ENCODE data around the gene BCL2L12. TPM values are rescaled to one million over a fixed set of nuclear protein-coding genes. Genes with fewer than 3 reads are reported as not detected.

Gene BCL2L12
- polyA plus RNA-seq, 1 of the 3 experiments (the other 2 are of a cell fraction): 27.9 TPM

GRCh38 chr19:49691243-49692146 lies 25.8 kb downstream of the BCL2L12 start (continued):
- TF ChIP-seq, protein P1, sequence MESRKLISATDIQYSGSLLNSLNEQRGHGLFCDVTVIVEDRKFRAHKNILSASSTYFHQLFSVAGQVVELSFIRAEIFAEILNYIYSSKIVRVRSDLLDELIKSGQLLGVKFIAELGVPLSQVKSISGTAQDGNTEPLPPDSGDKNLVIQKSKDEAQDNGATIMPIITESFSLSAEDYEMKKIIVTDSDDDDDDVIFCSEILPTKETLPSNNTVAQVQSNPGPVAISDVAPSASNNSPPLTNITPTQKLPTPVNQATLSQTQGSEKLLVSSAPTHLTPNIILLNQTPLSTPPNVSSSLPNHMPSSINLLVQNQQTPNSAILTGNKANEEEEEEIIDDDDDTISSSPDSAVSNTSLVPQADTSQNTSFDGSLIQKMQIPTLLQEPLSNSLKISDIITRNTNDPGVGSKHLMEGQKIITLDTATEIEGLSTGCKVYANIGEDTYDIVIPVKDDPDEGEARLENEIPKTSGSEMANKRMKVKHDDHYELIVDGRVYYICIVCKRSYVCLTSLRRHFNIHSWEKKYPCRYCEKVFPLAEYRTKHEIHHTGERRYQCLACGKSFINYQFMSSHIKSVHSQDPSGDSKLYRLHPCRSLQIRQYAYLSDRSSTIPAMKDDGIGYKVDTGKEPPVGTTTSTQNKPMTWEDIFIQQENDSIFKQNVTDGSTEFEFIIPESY (IDR thresholded peaks at IDR 0.05; ENCODE audit: borderline replicate concordance, low read depth): no peak
- TF ChIP-seq TAF1 (IDR thresholded peaks at IDR 0.05; ENCODE audit: borderline replicate concordance, low read depth, low read length): 0 out of 2 replicates have a peak, but pooled peaks have one; percentile 27
- no peak for TF ChIP-seq TCF12 (IDR thresholded peaks at IDR 0.05)
- TF ChIP-seq FOXJ3 (CRISPR knock-in tag; IDR thresholded peaks at IDR 0.05): no peak
- TF ChIP-seq NRF1 (IDR thresholded peaks at IDR 0.05; ENCODE audit: low read depth, low read length): peak; percentile 84
- TF ChIP-seq GATA2 (CRISPR knock-in tag; IDR thresholded peaks at IDR 0.05): no peak
- TF ChIP-seq RXRA (IDR thresholded peaks at IDR 0.05; ENCODE audit: borderline replicate concordance, low read depth): no peak
- no peak for TF ChIP-seq FOXM1 (IDR thresholded peaks at IDR 0.05; ENCODE audit: low read depth)
- TF ChIP-seq, protein P2, sequence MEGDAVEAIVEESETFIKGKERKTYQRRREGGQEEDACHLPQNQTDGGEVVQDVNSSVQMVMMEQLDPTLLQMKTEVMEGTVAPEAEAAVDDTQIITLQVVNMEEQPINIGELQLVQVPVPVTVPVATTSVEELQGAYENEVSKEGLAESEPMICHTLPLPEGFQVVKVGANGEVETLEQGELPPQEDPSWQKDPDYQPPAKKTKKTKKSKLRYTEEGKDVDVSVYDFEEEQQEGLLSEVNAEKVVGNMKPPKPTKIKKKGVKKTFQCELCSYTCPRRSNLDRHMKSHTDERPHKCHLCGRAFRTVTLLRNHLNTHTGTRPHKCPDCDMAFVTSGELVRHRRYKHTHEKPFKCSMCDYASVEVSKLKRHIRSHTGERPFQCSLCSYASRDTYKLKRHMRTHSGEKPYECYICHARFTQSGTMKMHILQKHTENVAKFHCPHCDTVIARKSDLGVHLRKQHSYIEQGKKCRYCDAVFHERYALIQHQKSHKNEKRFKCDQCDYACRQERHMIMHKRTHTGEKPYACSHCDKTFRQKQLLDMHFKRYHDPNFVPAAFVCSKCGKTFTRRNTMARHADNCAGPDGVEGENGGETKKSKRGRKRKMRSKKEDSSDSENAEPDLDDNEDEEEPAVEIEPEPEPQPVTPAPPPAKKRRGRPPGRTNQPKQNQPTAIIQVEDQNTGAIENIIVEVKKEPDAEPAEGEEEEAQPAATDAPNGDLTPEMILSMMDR (IDR thresholded peaks at IDR 0.05): no peak

- DNase-seq: peak; percentile 72
- H3K9me3 ChIP-seq: no peaks in the 10 kb centered on the region
- TF ChIP-seq GABPA (IDR thresholded peaks at IDR 0.05; ENCODE audit: low read depth) (peak; percentile 94), TAF1 (IDR thresholded peaks at IDR 0.05; ENCODE audit: borderline replicate concordance, low read depth, low read length) (peak; percentile 76; the same call in 1 of the 2 replicates), MXI1 (IDR thresholded peaks at IDR 0.05; ENCODE audit: low read depth, low read length) (peak; percentile 88), SMC3 (IDR thresholded peaks at IDR 0.05; ENCODE audit: low read depth, low read length) (no peak), RCOR1 (IDR thresholded peaks at IDR 0.05; ENCODE audit: low read length) (no peak), POLR2AphosphoS5 (IDR thresholded peaks at IDR 0.05; ENCODE audit: low read depth, low read length) (peak; percentile 72), ELF1 (IDR thresholded peaks at IDR 0.05) (peak; percentile 81), MAX (IDR thresholded peaks at IDR 0.05; ENCODE audit: low read depth) (peak; percentile 63; the same call in 1 of the 2 replicates)
- H3K79me2 ChIP-seq (ENCODE audit: insufficient read depth): peaks cover 27% of the 10 kb centered on the region
- peaks cover 6 to 28% of the 10 kb centered on the region in 2 experiments; a peak in 2 of 4 replicates for H3K4me1 ChIP-seq (ENCODE audit: control insufficient read depth in 1 of 2, insufficient read depth in 2 of 2, low read depth in 1 of 2, low read length in 1 of 2)
- CTCF ChIA-PET: interaction anchor here (1.4 to 8.0 kb wide), 5 partner anchors 11 to 118 kb away, joined by 3 to 75 read pairs (median 7); partner anchors contain the start of gene PRMT1
- H3K27ac ChIP-seq (ENCODE audit: low read depth in 2 of 2, low read length in 1 of 2): peak overlapping the region; percentile 36 to 95; a peak in 3 of 4 replicates
- 16% methylated on average over 12 of the region's 16 CpGs for WGBS (ENCODE audit: low lambda C conversion rate)
- peaks cover 15 to 20% of the 10 kb centered on the region in 2 experiments for H3K36me3 ChIP-seq (replicated peaks in 1 of 2; ENCODE audit: control insufficient read depth in 1 of 2, insufficient read depth in 2 of 2, low read length in 1 of 2)
- H3K9ac ChIP-seq: peak overlapping the region; percentile 71
- no peaks in the 10 kb centered on the region for H3K9me2 ChIP-seq
- H4K20me1 ChIP-seq (ENCODE audit: insufficient read depth): no peaks in the 10 kb centered on the region
- peaks cover 15% of the 10 kb centered on the region for H3F3A ChIP-seq (replicated peaks; ENCODE audit: insufficient read depth)
- POLR2A ChIA-PET: interaction anchor here (0.6 to 3.2 kb wide), 4 partner anchors 11 to 23 kb away, joined by 3 to 11 read pairs (median 5); partner anchors contain the start of gene PRMT1
- H2AFZ ChIP-seq (ENCODE audit: low read depth): peak overlapping the region; percentile 82
- H3K4me3 ChIP-seq (ENCODE audit: low read depth in 2 of 2, low read length in 1 of 2): peak overlapping the region; percentile 77 to 81
- peak overlapping the region; percentile 95 for H3K4me2 ChIP-seq
- no peaks in the 10 kb centered on the region for H3K27me3 ChIP-seq (ENCODE audit: insufficient read depth)
These were observed 26.4 kb downstream of the BCL2L12 start for GRCh38 chr19:49692147-49692506.
